Cardiac atrium fibroblast (primary cell): Measurements from ENCODE around the gene DPY19L2. TPM values are rescaled to one million over a fixed set of nuclear protein-coding genes. Genes with fewer than 3 reads are reported as not detected.

Experiments used
- total RNA-seq: library from RNA; depleted of rRNA; stranded (reverse); fragments of >200 nt; gene quantifications from 2 replicates; pipeline ENCODE4 v1.2.3, GENCODE V29; 2015

Gene DPY19L2
- total RNA-seq: 0.36 and 0.81 TPM in 2 replicates

GRCh38 chr12:63668028-63668799 lies at the start of gene DPY19L2:
Gene DPY19L2 (minus strand): TSS chr12:63668493. CDS start chr12:63668393, 100 bp downstream.

Other genes with a start within 250 kb of the DPY19L2 start
- 12.1 and 14.7 TPM in 2 replicates for gene RXYLT1, start 111.4 kb upstream of the DPY19L2 start, total RNA-seq
- gene SRGAP1, start 176.2 kb upstream of the DPY19L2 start, total RNA-seq: 4.4 and 4.7 TPM in 2 replicates